ENCODE data around the gene PRICKLE3.

The PRICKLE3 gene, protein sequence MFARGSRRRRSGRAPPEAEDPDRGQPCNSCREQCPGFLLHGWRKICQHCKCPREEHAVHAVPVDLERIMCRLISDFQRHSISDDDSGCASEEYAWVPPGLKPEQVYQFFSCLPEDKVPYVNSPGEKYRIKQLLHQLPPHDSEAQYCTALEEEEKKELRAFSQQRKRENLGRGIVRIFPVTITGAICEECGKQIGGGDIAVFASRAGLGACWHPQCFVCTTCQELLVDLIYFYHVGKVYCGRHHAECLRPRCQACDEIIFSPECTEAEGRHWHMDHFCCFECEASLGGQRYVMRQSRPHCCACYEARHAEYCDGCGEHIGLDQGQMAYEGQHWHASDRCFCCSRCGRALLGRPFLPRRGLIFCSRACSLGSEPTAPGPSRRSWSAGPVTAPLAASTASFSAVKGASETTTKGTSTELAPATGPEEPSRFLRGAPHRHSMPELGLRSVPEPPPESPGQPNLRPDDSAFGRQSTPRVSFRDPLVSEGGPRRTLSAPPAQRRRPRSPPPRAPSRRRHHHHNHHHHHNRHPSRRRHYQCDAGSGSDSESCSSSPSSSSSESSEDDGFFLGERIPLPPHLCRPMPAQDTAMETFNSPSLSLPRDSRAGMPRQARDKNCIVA

GRCh38 chrX:49186125-49187027 is at the start of gene PRICKLE3:
TSS of gene PRICKLE3 (minus strand) at chrX:49186373. CDS start at chrX:49186297, 76 bp downstream.
- FAIRE-seq: no peak

- no peak for FAIRE-seq
These were observed 47.8 kb upstream of the PRICKLE3 start for GRCh38 chrX:49233887-49234555.

- no peak for FAIRE-seq
These were observed 47.0 kb upstream of the PRICKLE3 start, which contains the start of gene CACNA1F for GRCh38 chrX:49233176-49233575. TSS of gene CACNA1F (minus strand) at chrX:49233340. CDS start at chrX:49233309, 31 bp downstream.

DNA sequence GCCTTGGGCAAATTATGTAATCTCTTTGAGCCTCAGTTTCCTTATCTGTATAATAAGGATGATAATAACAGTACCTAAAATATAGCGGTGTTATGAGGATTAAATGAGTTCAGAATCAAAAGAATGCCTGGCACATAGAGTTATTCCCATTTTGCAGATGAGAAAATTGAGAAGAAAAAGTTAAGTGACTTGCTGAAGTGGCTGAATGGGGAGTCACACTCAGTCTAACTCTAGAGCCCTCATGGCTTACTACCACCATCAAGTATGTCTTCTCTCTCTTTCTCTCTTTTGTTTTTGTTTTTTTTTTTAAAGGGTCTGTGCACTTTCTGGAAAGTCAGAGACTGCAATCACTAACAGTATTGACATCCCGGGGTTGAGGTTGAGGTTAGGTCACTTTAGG is 46.4 kb upstream of the PRICKLE3 start:
- FAIRE-seq: no peak

DNA sequence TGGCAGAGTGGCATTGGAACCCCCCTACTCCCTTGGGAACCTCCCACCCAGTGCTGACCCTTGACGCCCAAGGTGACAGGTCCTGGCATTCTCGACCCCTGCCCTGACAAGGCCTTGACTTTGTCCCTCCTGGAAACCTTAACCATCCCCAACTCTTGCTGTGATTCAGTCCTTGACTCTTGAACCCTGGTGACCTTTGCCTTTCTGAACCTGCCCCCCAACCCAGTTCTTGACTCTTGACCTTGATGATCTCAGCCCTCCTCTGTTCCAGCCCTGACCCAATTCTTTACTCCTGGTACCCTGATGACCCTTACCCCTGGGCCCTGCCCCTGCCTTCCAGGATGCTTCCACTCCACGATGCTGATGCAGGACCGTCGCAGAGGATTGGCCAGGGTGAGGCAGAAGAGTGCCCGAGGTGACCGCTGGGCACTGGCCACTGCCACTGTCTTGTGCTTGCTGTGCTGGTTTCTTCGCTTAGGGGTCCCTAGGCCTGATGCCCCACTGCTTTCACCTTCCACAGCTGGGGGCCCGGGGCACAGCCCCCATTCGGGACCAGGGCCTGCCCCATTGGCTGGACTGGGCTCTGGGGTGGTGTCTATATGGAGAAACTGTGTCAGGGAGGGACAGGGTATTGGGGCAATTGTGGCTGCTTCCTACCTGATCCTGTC is 45.3 kb upstream of the PRICKLE3 start:
- FAIRE-seq: no peak

DNA sequence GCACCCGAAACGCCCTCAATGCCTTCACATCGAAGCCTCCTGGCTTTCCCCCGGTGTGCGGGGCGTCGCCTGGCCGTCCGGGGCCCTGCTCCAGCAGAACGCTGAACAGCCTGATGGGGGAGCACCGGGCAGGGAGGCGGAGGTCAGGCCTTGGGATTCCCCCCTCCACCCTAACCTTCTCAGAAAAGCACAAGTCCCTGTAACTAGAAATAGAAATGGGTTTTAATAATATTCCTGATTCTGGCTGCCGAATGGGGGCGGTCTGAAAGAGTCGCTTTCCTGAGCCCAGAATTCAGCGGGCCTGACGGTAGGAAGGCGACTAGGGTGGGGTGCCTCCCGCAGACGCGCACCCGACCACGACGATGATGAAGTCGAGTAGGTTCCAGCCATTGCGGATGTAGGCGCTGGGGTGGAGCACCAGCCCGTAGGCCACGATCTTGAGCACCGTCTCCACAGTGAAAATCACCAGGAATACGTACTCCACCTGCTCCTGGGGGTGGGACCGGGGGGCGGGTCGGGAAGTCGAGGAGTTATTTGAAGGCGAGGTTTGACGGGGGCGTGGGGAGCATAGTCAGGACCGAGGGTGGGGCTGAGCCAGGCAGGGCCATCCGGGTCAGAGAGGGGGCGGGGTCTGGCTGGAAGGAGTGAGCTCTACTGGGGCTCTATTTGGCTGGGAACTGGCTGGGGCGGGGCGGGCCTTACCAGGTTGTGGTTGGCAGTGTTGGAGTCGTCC is 44.5 kb upstream of the PRICKLE3 start:
- FAIRE-seq: no peak

GRCh38 chrX:49228185-49228584 is 42.0 kb upstream of the PRICKLE3 start:
- no peak for FAIRE-seq

DNA sequence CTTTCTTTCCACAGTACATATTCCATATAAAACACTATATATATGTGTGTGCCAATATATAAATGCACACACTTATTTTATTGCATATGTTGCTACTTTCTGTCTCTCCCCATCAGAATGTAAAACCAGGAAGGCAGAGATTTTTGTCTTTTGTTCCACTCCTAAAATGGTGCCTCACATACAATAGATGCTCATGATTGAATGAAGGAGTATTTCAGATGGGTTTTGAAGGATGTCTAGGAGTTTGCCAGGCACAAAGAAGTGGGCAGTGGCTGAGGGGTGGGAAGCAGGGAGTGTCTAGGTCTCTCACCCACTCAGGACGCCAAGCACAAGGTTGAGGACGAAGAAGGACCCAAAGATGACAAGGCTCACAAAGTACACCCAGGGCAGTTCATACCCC is 41.6 kb upstream of the PRICKLE3 start:
- FAIRE-seq: no peak

- no peak for FAIRE-seq
These were observed 40.8 kb upstream of the PRICKLE3 start for GRCh38 chrX:49226946-49227345.

DNA sequence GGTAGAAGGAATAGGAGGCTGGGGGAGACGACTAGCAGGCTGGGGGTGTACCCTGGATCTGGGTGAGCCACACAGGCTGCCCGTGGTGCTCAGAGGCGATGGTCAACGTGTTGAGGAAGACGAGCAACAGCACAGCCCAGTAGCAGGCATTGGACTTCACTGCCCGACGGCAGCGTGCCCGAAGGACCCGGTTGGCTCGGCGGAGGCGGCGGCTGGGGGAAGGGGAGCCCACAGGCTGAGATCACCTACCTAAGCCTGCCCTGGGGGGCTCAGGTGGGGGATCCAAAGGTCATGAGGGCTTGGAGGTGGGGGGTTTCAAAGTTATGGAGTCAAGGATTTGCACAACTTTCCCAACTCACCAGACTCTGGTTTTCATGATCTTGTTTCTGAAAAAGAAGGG is 39.7 kb upstream of the PRICKLE3 start:
- no peak for FAIRE-seq

DNA sequence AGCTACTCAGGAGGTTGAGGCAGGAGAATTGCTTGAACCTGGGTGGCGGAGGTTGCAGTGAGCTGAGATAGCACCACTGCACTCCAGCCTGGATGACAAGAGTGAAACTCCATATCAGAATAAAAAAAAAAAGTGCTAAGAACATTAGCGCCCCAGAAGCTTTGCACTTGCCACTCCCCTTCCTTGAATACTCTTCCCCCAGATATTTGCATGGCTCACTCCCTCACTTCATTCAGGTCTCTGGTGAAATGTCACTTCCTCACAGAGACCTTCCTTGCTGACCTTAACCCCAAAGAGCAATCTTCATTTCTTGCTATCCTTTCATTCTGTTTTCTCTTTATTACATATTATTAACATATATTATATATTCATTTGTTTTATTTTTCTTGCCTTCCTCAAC is 35.7 kb upstream of the PRICKLE3 start:
- no peak for FAIRE-seq

DNA sequence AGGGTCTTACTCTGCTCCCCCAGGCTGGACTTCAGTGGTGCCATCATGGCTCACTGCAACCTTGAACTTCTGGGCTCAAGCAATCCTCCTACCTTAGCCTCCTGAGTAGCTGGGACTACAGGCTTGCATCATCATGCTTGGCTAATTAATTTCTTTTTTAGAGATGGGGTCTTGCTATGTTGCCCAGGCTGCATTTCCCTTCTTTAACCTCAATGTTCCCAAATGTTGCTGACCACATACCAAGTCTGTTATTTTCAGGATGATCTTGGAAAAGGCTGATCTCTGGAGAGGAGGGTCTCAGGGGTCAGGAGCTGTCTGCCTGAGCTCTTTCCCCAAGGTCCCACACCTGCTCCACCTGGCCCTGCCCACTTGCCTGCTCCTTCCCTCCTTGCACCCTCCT is 33.9 kb upstream of the PRICKLE3 start:
- no peak for FAIRE-seq

DNA sequence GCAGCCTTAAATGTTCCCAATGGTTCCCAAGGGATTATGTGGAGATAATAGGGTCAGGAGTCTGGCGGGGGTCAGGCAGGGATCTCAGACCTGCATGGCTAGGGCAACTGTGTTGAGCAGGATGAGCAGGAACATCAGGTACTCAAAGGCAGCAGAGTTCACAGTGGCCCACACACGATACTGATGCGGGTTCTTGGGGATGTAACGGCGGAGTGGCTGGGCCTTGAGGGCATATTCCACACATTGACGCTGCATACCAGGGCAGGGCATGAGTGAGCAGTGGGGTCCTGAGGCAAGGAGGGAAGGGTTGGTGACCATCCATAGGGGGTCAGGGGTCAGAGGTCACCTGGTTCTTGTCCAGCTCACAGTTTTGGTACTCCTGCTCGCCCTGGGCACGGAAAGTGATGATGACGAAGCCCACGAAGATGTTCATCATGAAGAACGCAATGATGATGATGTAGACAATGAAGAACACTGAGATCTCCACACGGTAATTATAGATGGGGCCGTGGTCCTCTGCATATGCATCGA is 28.9 kb upstream of the PRICKLE3 start:
- FAIRE-seq: no peak

GRCh38 chrX:49214416-49214815 is 28.2 kb upstream of the PRICKLE3 start:
- no peak for FAIRE-seq

DNA sequence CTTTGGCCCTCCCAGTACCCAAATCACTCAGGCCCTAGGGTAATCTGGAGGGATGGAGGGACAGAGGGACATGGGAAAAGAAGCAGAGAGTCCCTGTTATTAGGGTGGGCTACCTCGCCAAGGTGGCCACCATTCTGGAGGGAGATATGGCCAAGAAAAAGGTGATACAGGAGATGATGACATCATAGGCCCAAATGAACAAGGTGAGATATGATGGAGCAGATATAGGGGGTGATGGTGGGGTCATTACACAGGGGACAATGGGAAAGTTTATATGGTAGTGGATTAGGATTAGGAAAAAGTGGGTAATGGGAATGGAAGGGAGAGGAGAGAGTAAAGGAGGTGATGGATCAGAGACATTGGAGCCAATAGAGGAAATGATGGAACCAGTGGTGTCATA is 26.7 kb upstream of the PRICKLE3 start:
- no peak for FAIRE-seq

GRCh38 chrX:49212209-49212608 is 26.0 kb upstream of the PRICKLE3 start:
- FAIRE-seq: no peak

GRCh38 chrX:49211074-49211473 is 24.9 kb upstream of the PRICKLE3 start:
- no peak for FAIRE-seq

GRCh38 chrX:49210406-49210805 is 24.2 kb upstream of the PRICKLE3 start:
- FAIRE-seq: no peak

GRCh38 chrX:49209434-49210251 is 23.5 kb upstream of the PRICKLE3 start:
- FAIRE-seq: no peak

- no peak for FAIRE-seq
These were observed 22.2 kb upstream of the PRICKLE3 start for GRCh38 chrX:49208399-49208798.
